Endometrium (tissue), 2 donors: ENCODE measurements around the gene RHOB.
"Not testable (repeated sequence)": the region's sequence is repeated elsewhere in the genome, so short reads cannot be mapped to it uniquely, and the experiment has no call there.

Experiments
- FAIRE-seq: peaks from 2 replicates; lab custom pipeline; 2012; peaks lifted over from hg19 to GRCh38; lab: Jason Lieb, UNC
- donor health status: control.
- donor health status: control.

RHOB gene

DNA sequence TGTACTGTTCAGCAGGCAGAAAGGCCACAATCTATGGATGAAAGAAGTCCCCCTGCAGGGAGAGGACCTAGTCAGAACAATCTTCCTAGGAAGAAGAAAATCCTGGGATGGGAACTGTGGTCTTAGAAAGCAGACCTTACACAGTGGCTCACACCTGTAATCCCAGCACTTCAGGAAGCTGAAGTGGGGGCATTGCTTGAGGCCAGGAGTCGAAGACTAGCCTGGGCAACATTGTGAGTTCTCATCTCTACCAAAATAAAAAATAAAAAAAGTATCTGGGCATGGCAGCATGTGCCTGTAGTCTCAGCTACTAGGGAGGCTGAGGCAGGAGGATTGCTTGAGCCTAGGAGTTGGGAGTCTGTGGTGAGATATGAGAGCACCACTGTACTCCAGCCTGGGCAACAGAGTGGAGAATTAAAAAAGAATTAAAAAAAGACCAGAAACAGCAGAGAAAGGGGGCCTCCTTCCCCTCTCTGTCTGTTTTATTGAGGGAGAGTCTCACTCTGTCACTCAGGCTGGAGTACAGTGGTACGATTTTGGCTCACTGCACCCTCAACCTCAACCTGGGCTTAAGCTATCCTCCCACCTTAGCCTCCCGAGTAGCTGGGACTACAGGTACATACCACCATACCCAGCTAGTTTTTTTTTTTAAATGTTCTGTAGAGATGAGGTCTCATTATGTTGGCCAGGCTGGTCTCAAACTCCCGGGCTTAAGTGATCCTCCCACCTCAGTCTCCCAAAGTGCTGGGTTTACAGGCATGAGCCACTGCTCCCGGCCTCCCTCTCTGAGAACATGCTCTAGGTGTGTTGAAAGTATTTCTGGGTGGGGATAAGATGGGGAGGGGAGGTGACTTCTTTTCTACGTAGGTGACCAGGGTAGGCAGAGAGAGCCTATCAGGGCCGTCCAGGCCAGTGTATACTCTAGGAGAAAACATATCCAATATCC is 7.4 kb downstream of the RHOB start:
- FAIRE-seq, result no peak

DNA sequence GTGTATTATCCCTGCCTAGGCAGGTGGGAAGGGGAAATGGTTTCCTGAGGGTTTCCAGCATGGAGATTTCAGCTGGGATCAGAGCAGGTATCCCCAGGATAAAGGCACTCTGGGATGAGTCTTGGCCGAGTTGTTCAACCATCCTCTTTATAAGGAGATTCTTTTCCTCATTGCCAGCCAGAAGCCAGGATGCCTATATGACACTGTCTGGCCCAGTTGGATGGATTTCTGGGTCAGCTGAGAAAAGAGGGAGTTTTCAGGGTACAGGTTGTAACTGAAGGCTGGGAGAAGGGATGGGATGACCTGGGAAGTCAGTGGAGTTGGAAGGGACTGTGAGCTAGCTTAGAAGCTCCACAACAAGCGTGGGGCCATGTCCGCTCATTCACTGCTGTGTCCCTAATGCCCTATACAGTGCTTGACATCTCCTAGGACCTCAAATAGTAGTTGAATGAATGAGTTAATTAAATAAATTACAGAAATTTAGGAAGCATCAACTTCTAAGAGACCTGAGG is 8.3 kb downstream of the RHOB start:
- FAIRE-seq, result no peak

DNA sequence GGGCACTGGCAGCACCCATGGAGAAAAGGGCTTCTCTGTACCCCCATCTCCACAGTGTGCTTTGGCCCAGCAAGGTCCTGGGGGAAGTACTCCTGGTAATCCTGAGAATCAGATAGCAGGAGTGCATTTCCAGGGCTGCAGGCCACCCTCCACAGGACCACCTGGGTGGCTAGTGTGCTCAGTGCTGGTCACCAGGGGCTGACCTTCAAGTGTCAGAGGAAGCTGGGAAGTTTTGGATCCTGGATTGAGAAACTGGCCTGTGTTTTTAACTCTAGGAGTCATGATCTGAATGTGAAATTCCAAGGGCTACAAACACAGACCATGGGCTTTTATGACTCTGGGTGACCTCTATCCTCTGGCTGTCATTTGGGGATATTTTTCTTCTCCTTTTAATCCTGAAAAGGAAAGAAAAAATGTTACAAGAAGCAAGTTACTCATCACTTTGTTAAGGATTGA is 9.3 kb downstream of the RHOB start:
- FAIRE-seq, result no peak

GRCh38 chr2:20456636-20457426 is 10.0 kb downstream of the RHOB start:
- FAIRE-seq, result no peak

DNA sequence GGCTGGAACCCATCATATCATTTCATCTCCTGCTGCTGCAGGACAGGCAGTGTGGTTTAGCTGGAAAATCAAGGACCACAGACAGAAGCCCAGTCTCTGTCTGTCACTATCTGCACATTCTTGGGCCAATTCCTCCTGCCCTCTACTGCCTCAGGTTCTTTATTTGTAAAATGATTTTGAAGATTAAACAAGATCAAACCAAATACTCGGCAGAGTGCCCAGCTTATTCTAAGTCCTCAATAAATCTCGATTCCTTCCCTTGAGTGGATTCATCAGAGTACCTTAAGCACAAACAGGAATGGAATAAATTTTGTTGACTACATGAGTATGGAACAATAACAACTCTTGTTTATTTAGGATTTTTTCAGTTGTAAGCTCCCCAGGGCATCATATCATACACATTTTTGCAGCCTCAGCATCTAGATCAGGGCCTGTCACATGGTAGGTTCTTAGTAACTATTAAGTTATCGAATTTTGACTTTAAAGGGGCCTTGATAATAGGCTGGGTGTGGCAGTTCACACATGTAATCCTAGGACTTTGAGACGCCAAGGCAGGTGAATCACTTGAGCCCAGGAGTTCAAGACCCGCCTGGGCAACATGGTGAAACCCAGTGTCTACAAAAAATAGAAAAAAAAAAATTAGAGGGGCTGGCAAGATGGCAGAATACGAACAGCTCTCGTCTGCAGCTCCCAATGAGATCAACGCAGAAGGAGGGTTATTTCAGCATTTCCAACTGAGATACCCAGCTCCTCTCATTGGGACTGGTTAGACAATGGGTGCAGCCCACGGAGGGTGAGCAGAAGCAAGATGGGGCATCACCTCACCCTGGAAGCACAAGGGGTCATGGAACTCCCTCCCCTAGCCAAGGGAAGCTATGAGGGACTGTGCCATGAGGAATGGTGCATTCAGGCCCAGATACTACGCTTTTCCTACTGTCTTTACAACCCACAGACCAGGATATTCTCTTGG is 11.1 kb downstream of the RHOB start:
- no peak for FAIRE-seq

- FAIRE-seq, result not testable (repeated sequence)
These were observed 12.0 kb downstream of the RHOB start for GRCh38 chr2:20458737-20459484.

GRCh38 chr2:20465716-20466394 is 19.0 kb downstream of the RHOB start:
- no peak for FAIRE-seq

GRCh38 chr2:20467789-20468548 is 21.1 kb downstream of the RHOB start:
- FAIRE-seq, result no peak

DNA sequence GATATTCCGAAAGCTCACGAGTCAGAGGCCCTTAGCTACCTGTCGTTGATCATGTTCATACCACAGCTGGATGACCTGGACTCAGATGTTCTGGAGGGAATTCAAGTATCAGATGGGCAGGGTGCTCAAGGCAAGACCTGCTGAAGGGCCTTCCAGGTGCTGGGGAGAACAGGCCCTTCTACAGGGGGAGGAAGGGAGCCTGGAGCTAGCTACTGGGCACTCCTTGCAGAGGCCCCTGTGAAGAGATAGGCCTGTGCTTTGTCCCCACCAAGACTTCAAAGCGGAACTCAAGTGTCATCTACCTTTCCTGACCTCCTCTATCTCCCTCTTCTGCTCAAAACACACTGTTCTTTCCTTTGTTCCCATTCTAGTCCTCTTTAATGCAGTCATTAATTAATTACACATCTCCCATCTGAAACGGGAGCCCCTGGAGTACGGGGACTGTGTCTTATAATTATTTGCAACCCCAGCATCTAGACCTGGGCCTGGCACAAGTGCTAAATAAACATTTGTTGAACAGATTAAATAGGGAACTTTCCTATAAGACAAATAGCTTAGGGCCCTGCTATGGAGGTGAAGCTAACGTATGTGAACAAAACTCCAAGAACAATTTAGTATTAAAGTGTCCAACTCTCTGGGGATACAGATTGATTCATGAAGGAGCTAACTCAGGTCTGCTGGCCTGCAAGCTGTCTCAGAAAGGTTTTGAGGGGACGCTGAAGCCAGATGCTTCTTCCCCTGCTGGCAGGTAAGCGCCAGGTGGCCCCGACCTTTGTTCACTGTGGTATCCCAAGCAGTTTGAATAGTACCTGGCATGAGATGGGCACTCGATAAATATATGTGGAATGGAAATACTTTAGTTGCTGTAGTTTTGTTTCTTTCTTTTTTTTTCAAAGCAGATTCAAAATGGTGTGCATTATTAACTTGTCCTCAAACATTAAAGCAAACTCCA is 22.0 kb downstream of the RHOB start:
- no peak for FAIRE-seq

GRCh38 chr2:20469595-20469994 is 22.7 kb downstream of the RHOB start:
- FAIRE-seq, result no peak

GRCh38 chr2:20470211-20470610 is 23.3 kb downstream of the RHOB start:
- no peak for FAIRE-seq

- FAIRE-seq, result no peak
These were observed 24.3 kb downstream of the RHOB start for GRCh38 chr2:20471148-20471547.

DNA sequence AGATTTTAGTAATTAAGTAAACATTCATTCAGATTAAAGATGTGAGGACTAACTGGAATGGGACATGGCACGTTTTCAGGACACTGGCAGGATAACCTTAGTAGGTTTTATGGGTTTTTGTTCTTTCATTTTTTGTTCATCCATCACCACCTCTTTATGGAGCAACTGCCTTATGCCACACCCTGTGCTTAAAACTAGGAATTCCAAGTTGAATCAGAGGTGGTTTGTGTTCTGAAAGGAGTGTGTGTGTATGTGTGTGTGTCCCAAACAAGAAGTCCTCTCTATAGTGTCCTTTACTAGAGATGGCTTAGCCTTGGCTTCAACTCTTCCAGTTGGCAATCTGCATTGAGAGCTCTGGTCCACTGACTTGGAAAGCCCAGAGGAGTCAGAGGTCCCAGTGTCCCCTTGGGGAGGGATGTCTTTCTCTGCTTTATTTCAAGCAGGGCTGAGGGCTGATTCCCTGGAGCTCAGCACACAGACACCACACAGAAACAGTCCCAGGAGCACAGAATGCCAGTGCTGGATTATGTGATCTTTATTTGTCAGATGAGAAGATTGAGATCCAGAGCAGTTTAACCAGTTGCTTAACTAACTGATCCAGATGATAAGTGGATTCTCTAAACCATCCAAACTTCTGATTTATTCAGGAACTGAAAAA is 25.2 kb downstream of the RHOB start:
- FAIRE-seq, result no peak

DNA sequence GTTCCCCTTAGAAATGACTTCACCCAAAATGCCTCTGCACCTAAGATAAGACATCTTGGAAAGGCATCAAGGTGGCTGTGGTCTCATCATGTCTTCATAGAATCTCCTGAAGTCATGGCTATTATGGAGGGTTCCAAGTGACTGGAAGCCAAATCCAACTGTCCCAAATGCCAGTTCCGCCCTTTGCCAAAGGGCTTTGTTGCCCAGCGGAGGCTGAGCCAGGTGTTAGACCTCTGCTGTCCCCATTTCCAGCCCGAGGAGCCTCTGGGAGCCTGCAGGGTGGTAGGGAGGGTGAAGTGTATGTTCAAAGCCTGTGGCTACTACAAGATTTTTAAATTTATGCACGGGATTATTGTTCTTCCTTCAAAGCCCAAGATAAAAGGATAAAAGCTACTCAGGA is 25.7 kb downstream of the RHOB start:
- no peak for FAIRE-seq

GRCh38 chr2:20473128-20473527 is 26.3 kb downstream of the RHOB start:
- FAIRE-seq, result no peak

DNA sequence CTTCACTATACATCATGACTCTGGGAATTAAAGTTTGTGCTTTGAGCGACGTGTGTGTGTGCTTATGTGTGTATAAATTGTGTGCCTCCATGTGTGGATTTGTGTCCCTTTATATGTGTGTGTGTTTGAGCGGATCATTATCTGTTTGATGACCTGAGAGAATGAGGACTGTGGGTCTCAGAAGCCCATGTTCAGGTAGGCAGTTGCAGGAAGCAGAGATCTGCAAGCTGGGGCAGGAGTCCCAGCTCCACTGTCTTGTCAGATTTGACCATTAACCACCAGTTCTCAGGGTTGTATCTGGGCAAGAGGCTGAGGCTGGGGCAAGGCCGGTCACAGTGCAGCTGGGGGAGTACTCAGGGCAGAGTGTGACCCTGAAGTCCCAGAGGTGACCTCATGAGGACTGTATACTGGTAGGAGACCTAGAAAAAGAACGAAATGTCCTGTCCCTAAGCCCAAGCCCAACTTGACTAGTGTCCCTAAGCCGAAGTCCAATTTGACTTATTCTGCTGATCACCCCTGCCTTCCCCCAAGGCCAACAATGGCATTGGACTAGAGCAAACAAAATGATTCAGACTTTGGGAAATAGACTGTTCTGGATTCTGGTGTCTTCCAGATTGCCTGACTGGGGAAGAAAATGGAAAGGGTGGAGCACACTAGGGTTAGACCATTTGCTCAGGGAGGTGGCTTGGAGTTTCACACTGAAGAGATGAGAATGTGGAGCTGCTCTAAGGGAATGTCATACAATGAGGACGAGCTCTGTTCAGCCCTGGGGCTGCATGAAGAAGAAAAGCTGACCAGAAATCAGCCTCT is 28.1 kb downstream of the RHOB start:
- FAIRE-seq, result no peak

- FAIRE-seq, result no peak
These were observed 28.7 kb downstream of the RHOB start for GRCh38 chr2:20475567-20475952.
